GM12891 (cell line): ENCODE results near the gene BCR.

Experiments used
- DNase-seq: peaks from one replicate; pipeline ENCODE4 v3.0.0; 2011; ENCODE audit warnings: low spot score; ENCODE audit not compliant: insufficient read length
- FAIRE-seq: peaks from 2 replicates; lab custom pipeline; 2011; peaks lifted over from hg19 to GRCh38; lab: Jason Lieb, UNC
- PAX5 ChIP-seq: IDR thresholded peaks from 2 replicates; pipeline ENCODE4 v1.6.1; 2011; ENCODE audit warnings: low read length, moderate library complexity, mild to moderate bottlenecking; ENCODE audit not compliant: insufficient read depth, severe bottlenecking
- POLR2A ChIP-seq: IDR thresholded peaks from 2 replicates; pipeline ENCODE4 v1.6.1; 2011; ENCODE audit warnings: low read depth, low read length, control low read depth
- POLR2AphosphoS5 ChIP-seq: IDR thresholded peaks from 2 replicates; pipeline ENCODE4 v1.6.1; 2011; ENCODE audit warnings: low read depth, low read length, control low read depth
- POU2F2 ChIP-seq: IDR thresholded peaks from 2 replicates; pipeline ENCODE4 v1.6.1; 2011; ENCODE audit warnings: low read depth, mild to moderate bottlenecking, control low read depth, low read length, moderate library complexity
- SPI1 ChIP-seq: IDR thresholded peaks from 2 replicates; pipeline ENCODE4 v1.6.1; 2011; ENCODE audit warnings: low read depth, low read length, control low read depth
- TAF1 ChIP-seq: IDR thresholded peaks from 2 replicates; pipeline ENCODE4 v1.6.1; 2011; ENCODE audit warnings: low read depth, low read length, control low read depth

The BCR gene

DNA sequence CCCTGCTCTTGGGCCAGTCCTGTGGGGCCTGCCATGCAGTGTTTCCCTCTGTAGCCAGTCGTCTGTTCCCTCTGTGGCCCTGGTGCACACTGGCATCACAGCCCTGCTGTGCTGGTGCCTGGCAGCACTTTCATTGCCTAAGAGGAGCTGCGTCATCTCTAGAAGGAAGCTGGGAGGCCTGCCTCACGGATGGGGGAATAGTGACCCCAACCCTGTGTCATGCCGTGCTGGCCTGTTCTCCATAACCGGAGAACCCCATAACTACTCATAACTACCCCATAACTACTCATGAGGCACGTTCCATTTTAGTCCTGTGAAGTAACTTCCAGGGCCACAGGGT is 21.0 kb upstream of the BCR start:
- TF ChIP-seq POLR2AphosphoS5 (no peak), POLR2A (no peak), SPI1 (no peak), PAX5 (no peak), TAF1 (no peak), POU2F2 (no peak)
- DNase-seq (no peak), FAIRE-seq (no peak)

DNA sequence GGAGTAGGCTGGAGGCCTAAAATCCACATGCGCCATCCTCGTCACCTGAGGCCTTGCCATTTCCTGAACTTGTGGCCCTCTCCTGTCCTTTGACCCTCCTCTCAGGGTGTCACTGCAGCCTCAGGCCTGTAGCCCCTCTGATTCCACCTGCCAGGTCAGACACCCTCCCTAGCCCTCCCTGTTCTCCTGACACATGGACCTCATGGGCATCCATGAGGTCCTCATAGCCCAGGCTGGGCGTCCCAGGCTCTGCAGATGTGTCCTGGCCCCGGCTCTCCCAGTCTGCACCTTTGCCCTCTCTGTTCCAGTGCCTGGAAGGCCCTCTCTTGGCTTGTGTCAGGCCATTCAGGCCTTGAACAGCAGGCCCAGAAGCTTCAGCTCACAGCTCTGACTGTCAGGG is 19.3 kb upstream of the BCR start:
- TF ChIP-seq POLR2A = no peak
- no peak for TF ChIP-seq POU2F2
- no peak for TF ChIP-seq SPI1
- TF ChIP-seq POLR2AphosphoS5 = no peak
- no peak for TF ChIP-seq PAX5
- FAIRE-seq (no peak), DNase-seq (no peak)

DNA sequence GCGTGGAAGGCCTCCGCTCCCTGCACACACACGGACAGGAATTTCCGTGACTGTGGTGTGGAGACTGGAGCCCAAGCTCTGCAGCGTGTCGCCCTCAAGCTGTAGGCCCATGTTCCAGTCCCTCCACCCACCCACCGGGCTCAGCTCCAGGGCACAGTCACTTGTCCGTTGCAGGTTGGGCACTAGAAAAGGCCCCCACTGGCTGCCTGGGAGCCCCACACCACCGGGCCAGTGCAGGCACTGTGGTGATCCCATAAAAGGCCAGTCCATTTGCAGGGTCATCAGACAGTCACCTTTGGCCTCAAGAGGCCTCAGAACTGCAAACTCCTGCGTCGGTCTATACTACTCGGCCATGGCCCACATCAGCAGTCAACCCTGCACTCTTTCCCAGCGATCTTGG is 18.7 kb upstream of the BCR start:
- TF ChIP-seq TAF1 = no peak
- no peak for TF ChIP-seq POLR2A
- TF ChIP-seq POU2F2 = no peak
- no peak for TF ChIP-seq POLR2AphosphoS5
- no peak for TF ChIP-seq PAX5
- no peak for TF ChIP-seq SPI1
- FAIRE-seq (no peak), DNase-seq (no peak)

DNA sequence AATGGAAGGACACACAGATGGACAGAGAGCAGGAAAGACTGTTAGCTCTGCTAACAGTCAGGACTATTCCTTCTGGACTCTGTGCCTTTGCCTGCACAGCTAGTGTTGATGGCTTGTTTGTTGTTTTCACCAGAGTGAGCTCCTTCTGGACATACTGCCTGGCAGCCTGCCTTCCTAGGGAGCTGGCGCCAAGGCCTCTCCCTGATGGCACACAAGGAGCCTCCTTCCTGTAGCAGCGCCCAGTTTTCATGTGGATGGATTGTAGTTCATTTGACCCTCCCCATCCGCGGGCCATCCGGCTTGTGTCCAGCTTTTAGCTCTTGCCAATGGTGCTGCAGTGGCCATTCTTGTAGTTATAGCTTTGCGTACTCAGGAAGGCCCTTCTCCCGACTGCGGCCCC is 16.6 kb upstream of the BCR start:
- DNase-seq (no peak), FAIRE-seq (no peak)
- TF ChIP-seq POLR2AphosphoS5 = no peak
- no peak for TF ChIP-seq TAF1
- TF ChIP-seq POLR2A = no peak
- TF ChIP-seq PAX5 = no peak
- no peak for TF ChIP-seq SPI1
- TF ChIP-seq POU2F2 = no peak

DNA sequence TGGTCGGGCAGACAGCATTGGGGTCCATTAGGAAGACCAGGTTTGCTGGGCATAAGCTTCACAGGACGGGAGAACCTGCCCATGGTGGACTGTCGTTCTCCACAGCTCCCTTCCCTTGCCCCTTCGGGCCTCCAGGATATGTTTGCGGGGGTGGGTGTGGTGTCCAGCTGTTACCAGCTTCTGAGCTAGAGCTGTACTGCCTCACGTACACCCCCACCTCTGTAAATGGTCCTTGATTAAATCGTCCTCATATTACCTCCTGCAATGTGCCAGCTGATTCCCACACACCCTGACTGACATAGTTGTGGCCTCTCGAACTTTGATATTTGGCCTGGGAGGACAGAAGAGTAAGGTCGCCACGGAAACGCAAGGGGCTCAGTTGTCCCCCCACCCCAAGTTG is 16.2 kb upstream of the BCR start:
- DNase-seq = no peak
- no peak for TF ChIP-seq TAF1
- TF ChIP-seq POU2F2 = no peak
- no peak for TF ChIP-seq SPI1
- TF ChIP-seq POLR2AphosphoS5 = no peak
- TF ChIP-seq PAX5 = no peak
- TF ChIP-seq POLR2A = no peak
- no peak for FAIRE-seq

DNA sequence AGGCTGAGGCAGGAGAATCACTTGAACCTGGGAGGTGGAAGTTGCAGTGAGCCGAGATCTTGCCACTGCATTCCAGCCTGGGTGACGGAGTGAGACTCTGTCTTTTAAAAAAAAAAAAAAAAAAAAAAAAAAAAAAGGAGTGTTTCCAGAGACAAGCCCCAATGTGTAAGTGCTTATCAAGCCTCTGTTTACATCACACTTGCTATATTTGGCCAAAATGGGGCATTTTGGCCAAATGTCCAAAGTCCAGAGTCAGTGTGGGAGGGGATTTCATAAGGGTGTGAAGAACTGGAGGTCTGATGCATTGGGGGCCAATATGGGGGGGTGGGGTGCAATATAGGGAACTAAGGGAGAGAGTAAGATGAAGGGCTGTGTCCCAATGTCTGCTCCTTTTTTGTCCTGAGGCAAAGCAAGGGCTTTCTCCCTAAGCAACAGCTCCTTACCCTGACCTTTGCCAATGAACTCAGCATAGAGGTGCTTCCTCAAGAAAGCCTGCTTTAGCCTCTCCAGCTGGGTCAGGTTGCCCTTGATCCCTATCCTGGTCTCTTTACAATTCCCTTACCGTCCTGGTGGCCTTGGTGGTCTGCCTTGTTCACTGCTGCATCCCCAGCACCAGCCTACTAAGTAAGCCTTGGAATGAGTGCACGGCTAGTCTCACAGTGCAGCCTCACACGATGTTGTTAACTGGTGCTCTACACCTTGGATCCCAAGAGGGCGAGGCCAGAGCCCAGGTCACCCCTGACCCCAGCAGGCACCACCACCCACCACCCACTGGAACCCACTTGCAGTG is 14.1 kb upstream of the BCR start:
- TF ChIP-seq POLR2A (no peak), PAX5 (no peak), POU2F2 (no peak), SPI1 (no peak), POLR2AphosphoS5 (no peak), TAF1 (no peak)
- no peak for DNase-seq
- FAIRE-seq = no peak

DNA sequence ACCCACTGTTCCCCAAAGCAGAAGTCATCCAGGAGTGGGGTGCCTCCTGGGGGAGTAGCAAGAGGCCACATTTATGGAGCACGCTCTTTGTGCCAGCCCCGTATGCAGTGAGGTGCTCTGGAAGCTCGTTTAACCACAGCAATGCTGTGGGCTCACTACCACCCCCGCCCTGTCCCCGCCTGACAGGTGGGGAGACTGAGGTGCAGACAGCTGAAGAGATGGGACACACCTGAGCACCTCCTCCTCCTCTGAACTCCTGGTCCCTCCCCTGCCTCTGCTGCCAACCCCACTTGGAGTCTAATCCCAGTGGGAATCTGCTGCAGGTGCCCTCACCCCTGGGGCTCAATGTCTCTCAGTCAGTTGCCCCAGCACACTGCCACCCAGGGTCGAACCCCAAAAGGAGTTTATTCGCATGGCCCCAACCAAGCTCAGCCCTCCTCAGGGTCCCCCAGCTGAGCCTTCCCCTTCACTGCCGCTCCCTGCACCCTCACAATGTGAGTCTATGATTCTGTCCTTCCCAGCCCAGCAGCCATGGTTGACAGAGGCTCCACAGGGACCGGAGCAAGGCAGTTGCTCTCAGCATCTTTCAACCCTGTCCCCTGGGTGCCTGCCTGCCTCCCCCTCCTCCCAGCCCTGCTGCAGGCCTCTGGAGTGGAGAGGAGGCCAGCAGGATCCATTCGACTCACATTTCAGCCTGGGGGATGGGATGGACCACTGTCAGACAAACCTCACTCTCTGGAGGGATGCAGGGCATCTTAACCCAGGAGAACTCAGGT is 13.3 kb upstream of the BCR start:
- FAIRE-seq = no peak
- TF ChIP-seq SPI1 (no peak), PAX5 (no peak), POLR2AphosphoS5 (no peak), TAF1 (no peak), POLR2A (no peak), POU2F2 (no peak)
- no peak for DNase-seq

DNA sequence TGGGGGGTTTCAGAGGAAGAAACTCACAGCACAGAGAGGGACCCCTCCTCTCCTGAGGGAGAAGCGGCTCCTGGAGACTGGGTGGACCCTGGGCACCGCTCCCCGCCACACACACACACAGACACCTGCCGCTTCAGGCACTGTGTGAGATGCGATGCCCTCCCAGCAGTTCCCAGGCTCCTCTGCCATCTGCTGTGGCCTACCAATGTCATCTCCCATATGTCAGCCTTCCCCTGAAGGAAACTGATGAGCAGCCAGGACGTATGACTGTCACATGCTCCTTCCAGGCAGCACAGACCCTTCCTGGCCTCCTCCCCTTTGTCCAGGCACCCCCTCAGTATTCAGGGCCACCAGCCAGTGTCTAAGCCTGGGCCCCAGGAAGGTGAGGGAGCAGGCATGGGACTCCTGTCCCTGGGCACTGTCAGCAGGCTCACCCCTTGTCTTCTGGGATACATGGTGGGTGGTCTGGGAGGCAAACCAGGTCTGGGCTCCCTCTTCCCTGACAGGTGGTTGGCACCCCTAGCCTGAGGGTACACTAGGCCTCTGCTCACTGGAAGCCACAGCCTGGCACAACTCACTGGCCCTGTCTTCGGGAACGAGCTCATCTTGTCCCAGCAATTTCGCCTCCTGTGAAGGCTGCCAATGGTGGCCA is 11.8 kb upstream of the BCR start:
- TF ChIP-seq POU2F2 (no peak), POLR2AphosphoS5 (no peak), TAF1 (no peak), POLR2A (no peak), PAX5 (no peak), SPI1 (no peak)
- DNase-seq = no peak
- FAIRE-seq = no peak

DNA sequence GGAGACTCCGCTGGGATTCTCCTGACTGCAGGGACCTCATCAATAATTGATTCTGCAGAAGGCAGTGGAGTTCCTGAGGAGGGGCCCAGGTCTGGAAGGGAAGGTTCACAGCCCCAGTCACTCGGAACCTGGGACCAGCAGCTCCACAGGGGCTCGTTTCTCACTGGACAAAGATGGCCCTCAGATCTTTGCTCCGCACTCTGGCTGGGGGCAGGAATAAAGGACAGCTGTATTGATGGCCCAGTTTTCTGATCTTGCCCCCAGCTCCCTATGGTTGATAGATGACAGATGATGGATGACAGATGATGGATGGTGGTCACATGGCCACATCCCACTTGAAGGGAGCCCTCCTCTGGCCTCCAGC is 11.3 kb upstream of the BCR start:
- DNase-seq (no peak), FAIRE-seq (no peak)
- no peak for TF ChIP-seq POLR2AphosphoS5
- TF ChIP-seq POU2F2 = no peak
- TF ChIP-seq POLR2A = no peak
- TF ChIP-seq PAX5 = no peak
- no peak for TF ChIP-seq SPI1
- no peak for TF ChIP-seq TAF1
